ENCODE data around the gene BACE1-AS.
"Not testable (repeated sequence)": the region's sequence is repeated elsewhere in the genome, so short reads cannot be mapped to it uniquely, and the experiment has no call there.

The BACE1-AS gene

GRCh38 chr11:117295438-117296137 is 4.4 kb downstream of the BACE1-AS start:
- no peak for DNase-seq

GRCh38 chr11:117296881-117297280 is 5.7 kb downstream of the BACE1-AS start:
- no peak for DNase-seq

- no peak for DNase-seq
These were observed 7.0 kb downstream of the BACE1-AS start for GRCh38 chr11:117298195-117298594.

GRCh38 chr11:117299351-117300282 is 8.5 kb downstream of the BACE1-AS start:
- DNase-seq, result no peak

GRCh38 chr11:117300283-117300663 is 9.1 kb downstream of the BACE1-AS start:
- DNase-seq, result no peak

- no peak for DNase-seq
These were observed 9.6 kb downstream of the BACE1-AS start for GRCh38 chr11:117300773-117301172.

- DNase-seq, result no peak
These were observed 11.1 kb downstream of the BACE1-AS start for GRCh38 chr11:117302228-117302627.

- DNase-seq, result peak; percentile 52
These were observed 12.0 kb downstream of the BACE1-AS start for GRCh38 chr11:117303101-117303500.

GRCh38 chr11:117303646-117304315 is 12.6 kb downstream of the BACE1-AS start:
- no peak for DNase-seq

GRCh38 chr11:117305145-117305544 is 14.0 kb downstream of the BACE1-AS start:
- no peak for DNase-seq

- DNase-seq, result no peak
These were observed 18.2 kb downstream of the BACE1-AS start for GRCh38 chr11:117309310-117309709.

GRCh38 chr11:117313091-117313490 is 21.9 kb downstream of the BACE1-AS start:
- no peak for DNase-seq

- no peak for DNase-seq
These were observed 23.0 kb downstream of the BACE1-AS start for GRCh38 chr11:117313828-117314768.

GRCh38 chr11:117314840-117315239 is 23.7 kb downstream of the BACE1-AS start:
- no peak for DNase-seq

- no peak for DNase-seq
These were observed 24.4 kb downstream of the BACE1-AS start for GRCh38 chr11:117315285-117316196.

GRCh38 chr11:117316197-117316961 is 25.2 kb downstream of the BACE1-AS start, which contains the start of gene BACE1:
Gene BACE1 (minus strand): TSS chr11:117316256. CDS start chr11:117315795, 461 bp downstream.
- DNase-seq, result peak; percentile 77

GRCh38 chr11:117318738-117319137 is 27.6 kb downstream of the BACE1-AS start:
- DNase-seq, result no peak

GRCh38 chr11:117319214-117319840 is 28.2 kb downstream of the BACE1-AS start:
- no peak for DNase-seq

GRCh38 chr11:117327255-117327566 is 36.1 kb downstream of the BACE1-AS start:
- not testable (repeated sequence) for DNase-seq
